IPS-18a (cell line): ENCODE results near the gene RTEL1.
"Not testable (repeated sequence)": the region's sequence is repeated elsewhere in the genome, so short reads cannot be mapped to it uniquely, and the experiment has no call there.

Source experiments
- H3K27ac ChIP-seq: one replicate; pipeline ENCODE4 v1.5.1; 2013; ENCODE audit warnings: low read length
- H3K27me3 ChIP-seq: one replicate; pipeline ENCODE4 v1.6.1; 2013; ENCODE audit warnings: mild to moderate bottlenecking, low read length; ENCODE audit not compliant: control insufficient read depth, insufficient read depth
- H3K36me3 ChIP-seq: one replicate; pipeline ENCODE4 v1.6.1; 2013; ENCODE audit warnings: low read depth, low read length; ENCODE audit not compliant: control insufficient read depth
- H3K4me1 ChIP-seq: one replicate; pipeline ENCODE4 v1.6.1; 2013; ENCODE audit warnings: low read depth, low read length; ENCODE audit not compliant: control insufficient read depth
- H3K4me3 ChIP-seq: one replicate; pipeline ENCODE4 v1.5.1; 2013; ENCODE audit warnings: low read length
- H3K9ac ChIP-seq: one replicate; pipeline ENCODE4 v1.6.1; 2013; ENCODE audit warnings: mild to moderate bottlenecking, low read length, moderate library complexity
- H3K9me3 ChIP-seq: one replicate; pipeline ENCODE4 v1.6.1; 2013; ENCODE audit warnings: low read depth, low read length; ENCODE audit not compliant: control insufficient read depth

RTEL1 gene

DNA sequence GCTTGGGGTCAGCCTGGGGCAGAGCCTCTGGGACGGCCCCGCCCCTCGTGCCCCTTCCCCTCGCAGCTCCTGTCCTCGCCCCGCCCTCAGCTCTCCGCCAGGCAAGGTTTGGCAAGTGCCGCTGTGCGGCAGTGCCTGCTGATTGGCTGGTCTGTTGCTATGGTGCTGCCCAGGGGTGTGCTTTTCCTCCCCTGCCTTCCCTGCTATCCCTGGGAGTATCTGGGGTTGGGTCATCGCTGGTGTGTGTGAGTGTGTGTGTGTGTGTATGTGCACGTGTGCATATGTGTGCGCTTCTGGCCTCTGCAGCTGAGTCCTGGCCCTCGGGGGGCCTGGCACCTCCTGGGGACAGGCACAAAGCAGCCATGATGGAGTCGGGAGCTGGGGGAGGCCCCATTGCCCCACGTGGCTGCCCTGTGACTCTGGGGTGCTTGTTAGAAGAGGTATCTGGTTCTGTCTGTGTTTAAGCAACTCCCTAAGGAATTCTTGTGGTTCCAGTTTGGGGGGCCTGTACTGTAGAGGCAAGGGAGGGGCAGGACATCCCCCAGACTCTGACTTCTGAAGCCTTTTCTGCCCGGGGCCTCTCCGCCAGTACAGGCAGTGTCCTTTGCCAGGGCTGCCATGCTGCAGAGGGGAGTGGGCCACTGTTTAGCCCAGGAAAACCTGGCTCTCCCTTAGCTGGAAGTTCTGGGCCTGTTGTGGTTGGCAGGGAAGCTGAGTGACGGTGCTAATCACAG lies 6.9 kb downstream of the RTEL1 start:
- no peaks in the 10 kb centered on the region for H3K9me3 ChIP-seq
- no peak overlapping the region for H3K27ac ChIP-seq
- peaks cover 32% of the 10 kb centered on the region for H3K36me3 ChIP-seq
- H3K4me3 ChIP-seq = no peak overlapping the region
- no peaks in the 10 kb centered on the region for H3K4me1 ChIP-seq
- H3K27me3 ChIP-seq = no peaks in the 10 kb centered on the region
- H3K9ac ChIP-seq = no peak overlapping the region

DNA sequence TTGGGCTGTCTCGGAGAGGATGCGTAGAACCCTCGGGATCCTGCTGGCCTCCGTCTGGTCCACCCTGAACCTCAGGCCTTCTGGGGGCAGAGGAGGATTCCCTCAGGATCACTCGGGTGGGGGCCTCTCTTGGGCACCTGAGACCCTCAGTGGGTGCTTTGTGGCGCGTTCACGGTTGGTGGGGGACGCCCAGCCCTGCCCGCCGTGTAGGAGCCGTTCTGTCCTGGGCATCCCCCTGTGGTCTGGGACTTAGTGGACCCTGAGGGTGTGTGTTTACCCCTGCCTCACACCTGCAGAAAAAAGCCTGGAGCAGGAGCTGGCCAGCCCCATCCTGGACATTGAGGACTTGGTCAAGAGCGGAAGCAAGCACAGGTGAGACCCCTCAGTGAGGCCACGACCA lies 7.6 kb downstream of the RTEL1 start:
- Histone ChIP-seq H3K9me3 (no peaks in the 10 kb centered on the region), H3K36me3 (peaks cover 30% of the 10 kb centered on the region), H3K27ac (no peak overlapping the region), H3K4me3 (no peak overlapping the region), H3K4me1 (no peaks in the 10 kb centered on the region), H3K9ac (no peak overlapping the region), H3K27me3 (no peaks in the 10 kb centered on the region)

DNA sequence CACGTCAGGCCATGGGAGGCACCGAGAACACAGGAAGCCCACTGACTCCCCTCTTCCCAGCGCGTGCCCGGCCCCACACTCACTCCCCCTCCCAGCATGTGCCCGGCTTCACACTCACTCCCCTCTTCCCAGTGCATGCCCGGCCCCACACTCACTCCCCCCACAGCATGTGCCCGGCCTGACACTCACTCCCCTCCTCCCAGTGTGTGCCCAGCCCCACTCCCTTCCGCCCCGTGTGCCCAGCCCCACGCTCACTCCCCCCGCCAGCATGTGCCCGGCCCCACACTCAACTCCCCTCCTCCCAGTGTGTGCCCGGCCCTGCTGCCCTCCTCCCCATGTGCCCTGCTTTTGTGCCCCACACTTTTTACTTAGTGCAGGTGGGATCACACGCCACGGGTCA lies 9.7 kb downstream of the RTEL1 start:
- no peaks in the 10 kb centered on the region for H3K9me3 ChIP-seq
- H3K27me3 ChIP-seq = no peaks in the 10 kb centered on the region
- no peak overlapping the region for H3K27ac ChIP-seq
- H3K9ac ChIP-seq = no peak overlapping the region
- peaks cover 23% of the 10 kb centered on the region for H3K36me3 ChIP-seq
- no peaks in the 10 kb centered on the region for H3K4me1 ChIP-seq
- H3K4me3 ChIP-seq = no peak overlapping the region

DNA sequence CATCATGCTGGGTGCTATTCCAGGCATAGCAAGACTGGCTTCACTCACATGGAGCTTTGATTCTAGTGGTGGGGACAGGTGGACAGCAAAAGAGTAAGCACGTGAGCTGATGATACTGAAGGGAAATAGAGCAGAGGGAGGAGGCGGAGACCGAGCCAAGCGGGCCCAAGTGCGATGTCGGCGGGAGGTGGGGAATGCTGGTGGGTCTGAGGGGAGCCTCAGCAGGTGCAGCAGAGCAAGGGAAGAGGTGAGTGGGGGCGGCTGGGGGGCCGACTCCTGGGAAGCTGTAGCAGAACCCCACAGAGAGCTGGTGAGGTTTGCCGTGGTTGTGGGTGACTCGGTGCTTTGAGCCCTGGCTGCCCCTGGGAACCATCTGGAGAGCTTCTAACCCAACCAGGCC lies 10.2 kb downstream of the RTEL1 start:
- Histone ChIP-seq H3K4me1 (no peaks in the 10 kb centered on the region), H3K36me3 (peaks cover 23% of the 10 kb centered on the region), H3K9ac (no peak overlapping the region), H3K9me3 (no peaks in the 10 kb centered on the region), H3K4me3 (no peak overlapping the region), H3K27me3 (no peaks in the 10 kb centered on the region), H3K27ac (no peak overlapping the region)

DNA sequence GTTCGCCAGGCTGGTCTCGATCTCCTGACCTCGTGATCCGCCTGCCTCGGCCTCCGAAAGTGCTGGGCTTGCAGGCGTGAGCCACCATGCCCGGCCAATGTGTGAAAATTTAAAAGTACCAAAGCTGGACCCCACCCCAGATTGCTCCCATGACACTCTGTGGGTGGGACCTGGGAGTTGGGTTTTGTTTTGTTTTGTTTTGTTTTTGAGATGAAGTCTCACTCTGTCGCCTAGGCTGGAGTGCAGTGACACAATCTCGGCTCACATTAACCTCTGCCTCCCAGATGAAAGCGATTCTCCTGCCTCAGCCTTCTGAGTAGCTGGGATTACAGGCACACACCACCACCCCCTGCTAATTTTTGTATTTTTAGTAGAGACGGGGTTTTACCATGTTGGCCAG lies 13.6 kb downstream of the RTEL1 start:
- H3K4me3 ChIP-seq, H3K27ac ChIP-seq, H3K4me1 ChIP-seq, H3K27me3 ChIP-seq, H3K9me3 ChIP-seq, H3K9ac ChIP-seq: not testable (repeated sequence)
- H3K36me3 ChIP-seq = peaks cover 21% of the 10 kb centered on the region

DNA sequence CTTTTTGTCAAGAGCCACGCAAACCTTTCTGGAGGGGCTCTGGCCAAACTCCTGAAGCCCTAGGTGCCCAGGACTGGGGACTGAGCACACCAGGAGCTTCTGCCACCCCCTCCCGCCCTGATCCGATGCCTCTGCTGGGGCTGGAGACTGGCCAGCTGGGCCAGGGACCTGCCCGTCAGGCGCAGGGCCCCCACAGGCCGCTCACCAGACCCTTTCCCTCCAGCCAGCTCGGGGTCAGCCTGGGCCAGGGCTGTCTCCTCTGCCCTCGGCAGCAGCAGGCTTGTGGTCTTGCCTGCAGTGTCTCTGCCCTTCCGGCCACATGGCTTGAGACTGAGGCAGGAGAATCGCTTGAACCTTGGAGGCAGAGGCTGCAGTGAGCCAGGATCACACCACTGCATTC lies 14.6 kb downstream of the RTEL1 start:
- Histone ChIP-seq H3K36me3 (peaks cover 15% of the 10 kb centered on the region), H3K27me3 (no peaks in the 10 kb centered on the region), H3K4me3 (no peak overlapping the region), H3K9ac (no peak overlapping the region), H3K27ac (no peak overlapping the region), H3K4me1 (no peaks in the 10 kb centered on the region), H3K9me3 (no peaks in the 10 kb centered on the region)

DNA sequence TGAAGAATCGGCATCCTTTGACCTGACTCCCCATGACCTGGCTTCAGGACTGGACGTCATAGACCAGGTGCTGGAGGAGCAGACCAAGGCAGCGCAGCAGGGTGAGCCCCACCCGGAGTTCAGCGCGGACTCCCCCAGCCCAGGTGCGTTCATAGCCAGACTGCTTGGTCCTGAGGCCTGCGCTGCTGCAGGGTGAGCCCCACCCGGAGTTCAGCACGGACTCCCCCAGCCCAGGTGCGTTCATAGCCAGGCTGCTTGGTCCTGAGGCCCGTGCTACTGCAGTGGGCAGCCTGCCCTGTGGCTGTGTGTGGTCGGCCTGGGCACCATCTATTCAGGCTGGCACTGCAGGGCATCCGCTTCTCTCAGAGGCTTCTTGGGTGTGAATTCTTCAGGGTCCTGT lies 15.8 kb downstream of the RTEL1 start:
- Histone ChIP-seq H3K9me3 (no peaks in the 10 kb centered on the region), H3K9ac (no peak overlapping the region), H3K27ac (no peak overlapping the region), H3K27me3 (no peaks in the 10 kb centered on the region), H3K36me3 (peaks cover 14% of the 10 kb centered on the region), H3K4me3 (no peak overlapping the region), H3K4me1 (no peaks in the 10 kb centered on the region)

DNA sequence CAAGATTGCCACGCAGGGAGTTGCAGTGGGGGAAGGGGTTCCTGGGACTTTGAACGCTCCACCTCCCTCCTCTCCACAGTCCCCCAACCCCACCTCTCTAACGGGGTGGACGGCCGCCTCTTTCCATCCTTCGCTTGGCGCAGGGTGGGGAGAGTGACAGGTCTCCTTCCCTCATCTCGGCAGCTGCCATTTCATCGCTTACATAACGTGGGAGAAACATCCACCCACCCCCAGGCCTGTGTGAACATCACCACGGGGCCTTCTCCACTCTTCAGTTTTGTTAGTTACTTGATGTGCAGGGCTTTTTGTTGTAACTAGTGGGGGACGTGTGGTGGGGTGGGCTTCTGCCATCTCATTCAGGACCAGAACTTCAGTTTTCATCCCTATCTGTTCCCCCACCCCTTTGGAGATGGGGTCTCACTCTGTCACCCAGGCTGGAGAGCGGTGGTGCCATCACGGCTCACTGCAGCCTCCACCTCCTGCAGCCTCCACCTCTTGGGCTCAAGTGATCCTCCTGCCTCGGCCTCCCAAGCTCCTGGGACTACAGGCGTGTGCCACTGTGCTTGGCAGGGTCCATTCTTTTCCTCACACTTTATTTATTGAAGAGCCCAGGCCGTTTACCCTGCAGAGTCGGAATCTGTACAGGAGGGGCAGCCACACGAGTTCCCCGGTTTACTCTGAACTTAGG lies 17.7 kb downstream of the RTEL1 start:
- no peaks in the 10 kb centered on the region for H3K4me1 ChIP-seq
- peaks cover 14% of the 10 kb centered on the region for H3K36me3 ChIP-seq
- no peaks in the 10 kb centered on the region for H3K9me3 ChIP-seq
- H3K27me3 ChIP-seq = no peaks in the 10 kb centered on the region
- no peak overlapping the region for H3K4me3 ChIP-seq
- no peak overlapping the region for H3K9ac ChIP-seq
- no peak overlapping the region for H3K27ac ChIP-seq

DNA sequence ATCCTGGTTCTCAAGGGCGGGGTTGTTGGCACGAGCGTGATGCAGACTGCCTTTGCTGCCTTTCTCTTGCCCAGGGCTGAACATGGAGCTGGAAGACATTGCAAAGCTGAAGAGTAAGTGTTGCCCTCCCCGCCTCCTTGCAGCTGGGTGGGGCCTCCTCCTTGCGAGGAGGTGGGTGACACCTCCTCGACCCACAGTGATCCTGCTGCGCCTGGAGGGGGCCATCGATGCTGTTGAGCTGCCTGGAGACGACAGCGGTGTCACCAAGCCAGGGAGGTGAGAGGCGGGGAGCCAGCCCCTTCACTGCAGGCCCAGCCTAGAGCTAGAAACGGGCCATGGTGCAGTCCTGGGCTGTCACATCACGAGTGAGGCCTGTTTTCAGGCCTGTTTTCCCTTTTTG lies 20.0 kb downstream of the RTEL1 start:
- Histone ChIP-seq H3K27ac (no peak overlapping the region), H3K36me3 (peaks cover 11% of the 10 kb centered on the region), H3K4me3 (no peak overlapping the region)

DNA sequence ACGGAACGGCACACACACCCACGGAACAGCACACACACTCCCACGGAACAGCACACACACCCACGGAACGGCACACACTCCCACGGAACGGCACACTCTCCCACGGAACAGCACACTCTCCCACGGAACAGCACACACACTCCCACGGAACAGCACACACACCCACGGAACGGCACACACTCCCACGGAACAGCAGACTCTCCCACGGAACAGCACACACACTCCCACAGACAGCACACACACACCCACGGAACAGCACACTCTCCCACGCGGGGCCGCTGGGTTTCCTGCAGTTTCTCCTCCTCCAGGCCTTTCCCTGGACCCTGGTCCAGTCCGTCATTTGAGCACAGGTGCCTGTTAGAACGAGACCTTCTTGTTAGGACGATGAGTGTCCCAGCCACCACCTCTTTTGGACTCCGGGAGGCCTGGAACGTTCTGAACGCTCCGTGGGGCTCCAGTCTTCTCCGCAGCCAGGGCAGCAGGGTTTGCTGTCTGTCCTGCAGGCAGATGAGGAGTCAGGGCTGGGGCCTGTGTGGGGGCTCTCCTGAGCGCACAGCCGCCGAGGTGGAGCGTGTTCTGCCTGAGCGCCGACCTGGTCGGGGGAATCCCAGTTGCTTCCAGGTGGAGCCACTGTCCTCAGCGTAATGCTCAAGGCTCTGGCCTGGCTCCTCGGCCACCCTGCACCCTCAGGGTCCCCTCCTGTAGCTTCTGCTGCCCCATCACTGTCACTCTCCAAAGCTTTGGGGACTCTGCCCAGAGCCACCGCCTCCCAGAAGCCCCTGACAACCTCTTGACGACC lies 20.8 kb downstream of the RTEL1 start:
- Histone ChIP-seq H3K36me3 (peaks cover 8% of the 10 kb centered on the region), H3K9ac (no peak overlapping the region)

More for the DNA sequence above, 20.0 kb downstream of the RTEL1 start:
- H3K9ac ChIP-seq = no peak overlapping the region
- H3K4me1 ChIP-seq = no peaks in the 10 kb centered on the region
- H3K9me3 ChIP-seq = no peaks in the 10 kb centered on the region
- H3K27me3 ChIP-seq = no peaks in the 10 kb centered on the region

DNA sequence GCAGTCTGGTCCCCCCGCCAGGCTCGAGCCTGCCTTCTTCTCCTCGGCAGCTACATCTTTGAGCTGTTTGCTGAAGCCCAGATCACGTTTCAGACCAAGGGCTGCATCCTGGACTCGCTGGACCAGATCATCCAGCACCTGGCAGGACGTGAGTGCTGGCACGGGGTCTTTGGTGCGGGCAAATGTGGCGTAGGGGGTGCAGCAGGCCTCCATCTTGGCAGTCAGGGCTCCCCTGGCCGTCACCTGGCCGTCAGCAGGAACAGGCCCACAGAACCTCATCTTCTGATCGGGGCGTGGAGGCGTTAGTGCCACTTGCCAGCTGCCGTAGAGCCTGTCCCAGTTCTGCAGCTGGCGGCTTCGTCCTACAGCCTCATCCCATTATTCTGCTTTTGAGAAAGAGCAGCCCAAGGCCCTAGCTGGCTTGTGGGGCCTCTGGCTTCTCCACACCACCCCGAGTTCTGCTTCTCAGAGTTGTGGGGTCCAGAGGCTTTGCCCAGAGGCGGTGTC lies 21.7 kb downstream of the RTEL1 start:
- no peak overlapping the region for H3K4me3 ChIP-seq
- H3K9me3 ChIP-seq = no peaks in the 10 kb centered on the region
- no peak overlapping the region for H3K27ac ChIP-seq
- peaks cover 5% of the 10 kb centered on the region for H3K36me3 ChIP-seq
- H3K9ac ChIP-seq = no peak overlapping the region
- no peaks in the 10 kb centered on the region for H3K4me1 ChIP-seq
- H3K27me3 ChIP-seq = no peaks in the 10 kb centered on the region

More for the DNA sequence above, 20.8 kb downstream of the RTEL1 start:
- Histone ChIP-seq H3K4me1 (no peaks in the 10 kb centered on the region), H3K27me3 (no peaks in the 10 kb centered on the region), H3K9me3 (no peaks in the 10 kb centered on the region), H3K27ac (no peak overlapping the region), H3K4me3 (no peak overlapping the region)
